ENCODE data around the gene SRL. TPM values are rescaled to one million over a fixed set of nuclear protein-coding genes. Genes with fewer than 3 reads are reported as not detected.

SRL gene
- total and polyA plus RNA-seq, 4 donors = 0.30 to 2.9 (median 1.2) TPM

DNA sequence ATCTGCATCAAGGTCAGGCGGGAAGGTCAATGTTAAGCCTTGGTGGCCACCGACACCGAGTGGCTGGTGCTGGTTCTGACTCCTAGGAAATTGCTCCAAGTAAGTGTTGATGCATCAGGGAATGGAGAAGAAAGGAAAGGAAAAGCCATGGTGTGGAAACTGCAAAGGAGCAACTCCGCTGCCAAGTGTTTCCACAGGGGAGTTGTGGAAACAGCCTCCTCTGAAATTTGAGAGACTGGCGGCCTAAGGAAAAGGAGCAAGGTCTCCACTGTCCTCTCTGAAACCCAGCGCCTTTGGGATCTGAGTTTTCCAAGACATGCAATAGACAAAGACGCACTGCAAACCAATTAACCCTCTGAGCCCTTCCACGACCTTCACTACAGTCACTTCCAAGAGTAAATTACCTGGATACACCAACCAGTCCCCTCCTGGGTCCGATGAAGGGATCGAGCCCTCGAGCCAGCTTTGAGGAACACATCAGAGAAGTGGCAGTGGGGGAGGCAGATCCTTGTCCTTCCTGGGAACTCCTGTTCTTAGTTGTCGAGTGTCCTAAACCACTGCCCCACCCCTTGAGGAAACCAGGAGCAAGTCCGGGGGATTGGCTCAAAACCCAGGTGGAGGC, 51.1 kb downstream of the SRL start:
- H3K4me3 ChIP-seq = no peak overlapping the region
- no peaks in the 10 kb centered on the region for H3K9me3 ChIP-seq (ENCODE audit: control insufficient read depth in 4 of 4, insufficient read depth in 3 of 4, low read length in 3 of 4)
- H3K9ac ChIP-seq (ENCODE audit: insufficient read depth in 1 of 2, low read length in 2 of 2) = no peak overlapping the region
- H3K27me3 ChIP-seq (ENCODE audit: control insufficient read depth in 3 of 3, insufficient read depth in 3 of 3, low read length in 2 of 3) = no peaks in the 10 kb centered on the region
- TF ChIP-seq, protein P1, sequence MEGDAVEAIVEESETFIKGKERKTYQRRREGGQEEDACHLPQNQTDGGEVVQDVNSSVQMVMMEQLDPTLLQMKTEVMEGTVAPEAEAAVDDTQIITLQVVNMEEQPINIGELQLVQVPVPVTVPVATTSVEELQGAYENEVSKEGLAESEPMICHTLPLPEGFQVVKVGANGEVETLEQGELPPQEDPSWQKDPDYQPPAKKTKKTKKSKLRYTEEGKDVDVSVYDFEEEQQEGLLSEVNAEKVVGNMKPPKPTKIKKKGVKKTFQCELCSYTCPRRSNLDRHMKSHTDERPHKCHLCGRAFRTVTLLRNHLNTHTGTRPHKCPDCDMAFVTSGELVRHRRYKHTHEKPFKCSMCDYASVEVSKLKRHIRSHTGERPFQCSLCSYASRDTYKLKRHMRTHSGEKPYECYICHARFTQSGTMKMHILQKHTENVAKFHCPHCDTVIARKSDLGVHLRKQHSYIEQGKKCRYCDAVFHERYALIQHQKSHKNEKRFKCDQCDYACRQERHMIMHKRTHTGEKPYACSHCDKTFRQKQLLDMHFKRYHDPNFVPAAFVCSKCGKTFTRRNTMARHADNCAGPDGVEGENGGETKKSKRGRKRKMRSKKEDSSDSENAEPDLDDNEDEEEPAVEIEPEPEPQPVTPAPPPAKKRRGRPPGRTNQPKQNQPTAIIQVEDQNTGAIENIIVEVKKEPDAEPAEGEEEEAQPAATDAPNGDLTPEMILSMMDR (IDR thresholded peaks at IDR 0.05; ENCODE audit: control extremely low read depth, extremely low read depth) = no peak
- ATAC-seq (ENCODE audit: insufficient read depth, low FRiP score) = no peak
- H3K27ac ChIP-seq (ENCODE audit: low read depth in 1 of 2, low read length in 1 of 2) = no peak overlapping the region
- WGBS, 2 donors = 88 to 89% methylated on average over 13 of the region's 13 CpGs
- H3K36me3 ChIP-seq (ENCODE audit: control insufficient read depth in 4 of 4, insufficient read depth in 4 of 4, low read length in 4 of 4) = peaks cover 0 to 3% (median 0%) of the 10 kb centered on the region in 4 donors
- H3K4me1 ChIP-seq (ENCODE audit: control insufficient read depth in 5 of 5, insufficient read depth in 5 of 5, low read length in 5 of 5) = no peaks in the 10 kb centered on the region
- no peak for DNase-seq

GRCh38 chr16:4190086-4190485, 51.8 kb downstream of the SRL start:
- 71 to 77% methylated on average over 9 of the region's 9 CpGs for WGBS, 2 donors
- no peak overlapping the region for H3K27ac ChIP-seq (ENCODE audit: low read depth in 1 of 2, low read length in 1 of 2)
- H3K27me3 ChIP-seq (ENCODE audit: control insufficient read depth in 3 of 3, insufficient read depth in 3 of 3, low read length in 2 of 3) = no peaks in the 10 kb centered on the region
- no peaks in the 10 kb centered on the region for H3K4me1 ChIP-seq (ENCODE audit: control insufficient read depth in 5 of 5, insufficient read depth in 5 of 5, low read length in 5 of 5)
- ATAC-seq (ENCODE audit: insufficient read depth, low FRiP score) = no peak
- no peak overlapping the region for H3K4me3 ChIP-seq
- no peaks in the 10 kb centered on the region for H3K9me3 ChIP-seq (ENCODE audit: control insufficient read depth in 4 of 4, insufficient read depth in 3 of 4, low read length in 3 of 4)
- DNase-seq = no peak
- TF ChIP-seq, protein P1 (IDR thresholded peaks at IDR 0.05; ENCODE audit: control extremely low read depth, extremely low read depth) = no peak
- no peak overlapping the region for H3K9ac ChIP-seq (ENCODE audit: insufficient read depth in 1 of 2, low read length in 2 of 2)
- peaks cover 0 to 3% (median 0%) of the 10 kb centered on the region in 4 donors for H3K36me3 ChIP-seq (ENCODE audit: control insufficient read depth in 4 of 4, insufficient read depth in 4 of 4, low read length in 4 of 4)

DNA sequence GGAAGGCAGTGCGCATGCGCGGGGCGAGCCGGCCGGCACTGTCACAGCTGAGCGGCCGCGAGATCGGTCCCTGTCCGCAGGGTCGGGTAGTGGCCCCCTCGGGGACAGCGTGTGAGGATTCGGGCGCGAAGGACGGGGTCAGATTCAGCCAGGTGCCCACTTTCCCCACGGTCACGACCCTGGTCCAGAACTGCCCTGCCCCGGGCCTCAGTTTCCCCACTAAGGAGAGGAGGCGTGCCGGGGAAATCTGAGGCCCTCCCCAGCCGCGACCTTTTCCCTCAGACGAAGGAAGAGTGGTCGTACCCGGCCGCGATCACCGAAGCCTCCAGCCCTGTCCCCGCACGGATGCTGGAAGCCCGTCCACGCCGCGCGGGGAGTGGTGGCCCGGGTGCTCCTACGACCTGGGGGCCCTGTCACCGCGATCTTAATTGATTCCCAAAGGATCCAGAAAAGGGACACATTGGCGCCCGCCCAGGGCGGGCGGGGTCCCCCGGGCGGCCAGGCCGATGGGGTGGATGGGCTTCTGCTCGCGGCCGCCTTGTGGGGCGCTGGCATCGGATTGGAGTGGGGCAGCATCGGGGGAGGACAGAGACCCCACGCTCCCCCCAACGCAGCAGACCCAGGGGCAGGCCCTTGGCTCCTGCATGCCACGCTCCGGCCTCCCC, 57.7 kb downstream of the SRL start:
- no peak for DNase-seq
- Histone ChIP-seq H3K9me3 (ENCODE audit: control insufficient read depth in 4 of 4, insufficient read depth in 3 of 4, low read length in 3 of 4) (no peaks in the 10 kb centered on the region), H3K27ac (ENCODE audit: low read depth in 1 of 2, low read length in 1 of 2) (peak overlapping the region; percentile 88 to 99), H3K4me1 (ENCODE audit: control insufficient read depth in 5 of 5, insufficient read depth in 5 of 5, low read length in 5 of 5) (peaks cover 0 to 6% (median 4%) of the 10 kb centered on the region in 5 donors), H3K9ac (ENCODE audit: insufficient read depth in 1 of 2, low read length in 2 of 2) (no peak overlapping the region), H3K36me3 (ENCODE audit: control insufficient read depth in 4 of 4, insufficient read depth in 4 of 4, low read length in 4 of 4) (no peaks in the 10 kb centered on the region), H3K27me3 (ENCODE audit: control insufficient read depth in 3 of 3, insufficient read depth in 3 of 3, low read length in 2 of 3) (no peaks in the 10 kb centered on the region), H3K4me3 (peak overlapping the region; percentile 53)
- ATAC-seq (ENCODE audit: insufficient read depth, low FRiP score) = no peak
- 17 to 21% methylated on average over 57 to 59 of the region's 59 CpGs for WGBS, 2 donors
- TF ChIP-seq, protein P1 (IDR thresholded peaks at IDR 0.05; ENCODE audit: control extremely low read depth, extremely low read depth) = no peak
